GM19193 (cell line): ENCODE data around the gene ADIPOR2.

Experiments used
- POLR2A ChIP-seq: IDR thresholded peaks from 4 replicates; pipeline ENCODE4 v1.6.1; 2011; ENCODE audit not compliant: insufficient read depth, insufficient read length; ENCODE audit errors: extremely low read depth

The ADIPOR2 gene

GRCh38 chr12:1716911-1717310 lies 26.0 kb downstream of the ADIPOR2 start:
- no peak for TF ChIP-seq POLR2A

DNA sequence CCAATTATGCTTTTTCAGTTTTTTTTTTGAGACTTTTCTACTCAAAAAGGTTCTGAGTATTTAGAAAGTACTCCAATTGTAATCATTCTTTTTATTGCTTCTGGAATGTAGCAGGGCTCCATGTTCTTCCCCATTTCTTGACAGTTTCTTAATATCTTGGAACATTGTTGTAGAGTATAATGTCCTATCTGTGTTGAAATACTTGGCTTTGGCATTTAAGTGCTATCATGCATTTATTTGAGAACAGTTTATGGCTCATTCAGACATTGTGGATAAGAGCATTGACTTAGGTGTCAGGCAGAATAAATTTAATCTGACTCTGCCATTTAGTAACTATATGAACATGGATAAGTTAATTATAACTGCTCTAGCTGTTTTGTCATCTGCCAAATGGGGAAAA lies 28.3 kb downstream of the ADIPOR2 start:
- no peak for TF ChIP-seq POLR2A

DNA sequence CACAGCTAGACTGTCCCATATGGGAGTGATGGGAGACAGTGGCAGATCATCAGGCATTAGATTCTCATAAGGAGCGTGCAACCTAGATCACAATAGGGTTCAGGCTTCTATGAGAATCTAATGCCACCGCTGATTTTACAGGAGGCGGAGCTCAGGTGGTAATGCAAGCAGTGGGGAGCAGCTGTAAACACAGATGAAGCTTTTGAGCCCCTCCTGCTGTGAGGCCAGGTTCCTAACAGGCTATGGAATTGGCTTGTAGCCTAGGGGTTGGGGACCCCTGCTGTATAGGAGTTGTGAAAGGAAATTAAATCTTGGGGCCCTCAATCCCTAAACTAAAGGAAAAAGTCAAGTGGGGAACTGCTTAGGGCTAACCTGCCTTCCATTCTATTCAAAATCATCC lies 29.6 kb downstream of the ADIPOR2 start:
- TF ChIP-seq POLR2A = no peak

- TF ChIP-seq POLR2A = no peak
These were observed 32.9 kb downstream of the ADIPOR2 start for GRCh38 chr12:1723721-1724120.

- no peak for TF ChIP-seq POLR2A
These were observed 33.4 kb downstream of the ADIPOR2 start for GRCh38 chr12:1724250-1724649.

DNA sequence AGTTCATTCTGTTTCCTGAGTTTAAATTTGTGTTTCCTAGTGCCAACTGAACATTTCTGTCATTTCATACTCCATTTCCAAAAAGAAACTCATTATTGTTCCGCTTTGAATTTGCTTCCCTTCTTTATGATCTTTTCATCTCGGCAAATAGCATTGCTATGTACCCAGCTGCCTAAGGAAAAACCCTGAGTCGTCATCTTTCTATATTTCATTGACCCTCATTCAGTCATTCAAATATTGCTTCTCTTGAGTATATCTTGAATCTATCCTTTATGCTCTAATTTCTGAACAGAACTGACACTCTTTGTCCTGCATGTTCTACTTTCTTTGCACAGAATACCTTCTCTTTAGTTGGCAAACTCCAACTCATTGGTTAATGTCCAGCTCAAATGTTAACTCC lies 35.9 kb downstream of the ADIPOR2 start:
- TF ChIP-seq POLR2A = no peak

DNA sequence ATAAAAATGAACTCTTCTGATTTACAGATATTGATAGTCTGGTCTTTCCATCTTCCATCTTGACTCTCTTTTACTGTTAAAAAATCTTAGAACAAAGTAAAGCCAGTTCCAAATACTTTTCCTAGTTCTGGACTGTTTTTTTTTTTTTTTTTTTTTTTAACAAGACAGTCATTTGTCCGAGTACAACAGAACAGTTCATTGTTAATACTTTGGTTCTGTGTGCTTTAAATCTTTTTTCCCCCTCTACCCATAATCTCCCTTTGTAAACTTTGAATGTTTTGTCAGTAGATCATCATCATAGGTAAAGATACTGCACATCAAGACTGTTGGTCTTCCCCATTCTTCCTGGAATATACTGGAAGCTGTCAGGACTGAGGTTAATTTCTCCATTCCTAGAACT lies 38.0 kb downstream of the ADIPOR2 start:
- no peak for TF ChIP-seq POLR2A

GRCh38 chr12:1731019-1731687 lies 40.3 kb downstream of the ADIPOR2 start:
- TF ChIP-seq POLR2A = no peak

DNA sequence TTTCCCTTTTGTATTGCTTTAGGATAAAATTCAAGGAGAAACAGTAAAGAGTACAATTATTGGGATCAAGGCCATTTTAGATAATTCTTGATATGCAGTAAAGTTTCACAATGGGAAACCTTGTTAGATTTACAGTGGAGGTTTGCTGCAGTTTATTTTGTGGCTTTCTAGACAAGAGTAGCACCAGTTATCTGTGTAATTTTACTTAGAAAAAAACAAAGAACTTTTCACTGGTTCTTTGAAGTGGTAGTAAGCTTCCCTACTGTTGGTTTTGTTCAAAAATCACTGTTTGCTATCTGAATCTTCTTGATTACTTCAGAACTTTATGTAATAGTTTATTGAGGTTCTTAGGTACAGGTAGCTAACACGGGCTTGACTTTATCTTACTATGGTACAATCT lies 42.0 kb downstream of the ADIPOR2 start:
- no peak for TF ChIP-seq POLR2A

- TF ChIP-seq POLR2A = no peak
These were observed 46.9 kb downstream of the ADIPOR2 start for GRCh38 chr12:1737652-1738286.

GRCh38 chr12:1738446-1738845 lies 47.6 kb downstream of the ADIPOR2 start:
- no peak for TF ChIP-seq POLR2A

- no peak for TF ChIP-seq POLR2A
These were observed 48.5 kb downstream of the ADIPOR2 start for GRCh38 chr12:1739368-1739767.

DNA sequence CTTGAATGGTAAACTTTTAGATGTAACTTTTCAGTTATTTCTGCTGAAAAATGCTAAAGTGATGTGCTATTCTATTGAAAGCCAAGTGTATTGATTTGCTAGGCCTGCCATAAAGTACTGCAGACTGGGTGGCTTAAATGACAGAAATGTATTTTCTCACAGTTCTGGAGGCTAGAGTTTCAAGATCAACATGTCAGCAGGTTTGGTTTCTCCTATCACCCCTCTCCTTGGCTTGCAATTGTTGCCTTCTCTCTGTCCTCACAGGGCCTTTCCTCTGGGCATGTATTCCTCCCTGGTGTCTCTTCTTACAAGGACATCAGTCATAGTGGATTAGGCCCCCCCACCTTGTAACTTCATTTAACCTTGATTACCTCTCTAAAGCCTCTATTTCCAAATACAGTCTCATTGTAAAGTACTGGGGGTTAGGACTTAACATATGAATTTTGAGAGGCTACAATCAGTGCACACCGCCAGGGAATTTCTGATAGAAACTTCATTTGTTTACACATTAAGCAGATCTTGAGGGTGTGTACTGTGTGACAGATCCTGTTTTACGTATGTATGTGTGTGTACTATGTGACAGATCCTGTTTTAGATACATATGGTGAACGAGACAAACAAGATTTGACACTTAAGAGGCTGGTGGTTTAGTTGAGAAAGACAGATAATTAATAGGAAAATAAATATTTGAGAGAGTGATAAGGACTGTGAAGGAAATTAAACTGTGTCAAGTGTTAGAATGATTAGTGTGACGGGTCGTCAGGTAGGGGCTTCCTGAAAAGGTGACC lies 49.5 kb downstream of the ADIPOR2 start:
- no peak for TF ChIP-seq POLR2A

DNA sequence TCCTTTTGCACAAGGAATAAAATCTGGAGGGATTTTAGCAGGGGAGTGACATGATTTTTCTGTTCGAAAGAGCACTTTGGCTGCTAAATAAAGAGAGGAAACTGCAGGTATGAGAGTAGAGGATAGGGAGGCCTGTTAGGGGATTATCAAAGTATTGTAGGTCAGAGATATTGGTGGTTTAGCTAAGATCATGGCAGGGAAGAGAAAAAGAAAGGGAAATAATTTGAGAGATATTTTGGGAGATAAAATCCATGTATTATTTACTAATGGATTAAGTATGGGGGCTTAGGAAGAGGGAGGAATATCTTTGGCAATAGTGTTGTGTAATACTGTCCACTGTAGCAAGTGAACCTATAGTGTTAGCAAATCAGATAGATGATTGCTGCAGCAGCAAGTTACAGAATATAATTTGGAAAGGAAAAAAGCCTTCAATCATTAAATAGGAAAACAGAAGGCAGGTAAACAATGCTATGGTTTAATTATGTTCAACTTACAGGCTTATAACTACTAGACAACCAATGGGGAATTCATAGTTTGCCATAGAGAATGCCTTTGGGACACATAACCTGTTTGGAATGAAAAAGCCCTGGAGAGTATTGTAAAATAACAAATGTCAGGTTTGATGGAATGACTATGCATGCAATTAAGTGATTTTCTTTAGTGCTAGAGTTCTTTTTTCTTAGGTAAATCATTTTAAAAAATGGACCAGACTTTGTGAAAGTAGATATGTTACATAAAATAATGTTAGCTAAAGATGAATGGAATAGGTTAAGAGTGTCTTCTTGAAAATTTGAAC lies 50.5 kb downstream of the ADIPOR2 start:
- no peak for TF ChIP-seq POLR2A

DNA sequence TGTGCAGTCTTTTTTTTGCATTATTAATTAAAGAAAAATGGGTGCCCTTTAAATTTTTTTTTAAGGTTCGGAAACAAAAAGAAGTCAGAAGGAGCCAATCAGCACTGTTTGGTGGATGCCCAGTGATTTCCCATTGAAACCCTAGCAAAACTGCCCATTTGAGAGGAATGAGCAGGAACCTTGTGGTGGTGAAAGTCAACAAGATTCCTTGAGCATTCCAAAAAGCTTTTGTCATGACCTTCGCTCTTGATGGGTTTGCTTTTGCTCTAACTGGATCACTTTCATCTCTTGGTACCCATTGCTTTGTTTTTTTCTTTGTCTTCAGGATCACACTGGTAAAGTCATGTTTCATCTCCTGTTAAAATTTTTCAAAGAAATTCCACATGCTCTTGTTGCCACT lies 54.1 kb downstream of the ADIPOR2 start:
- no peak for TF ChIP-seq POLR2A
